ENCODE results near the gene SYCP3. TPM values are rescaled to one million over a fixed set of nuclear protein-coding genes. Genes with fewer than 3 reads are reported as not detected.
"Not testable (repeated sequence)": the region's sequence is repeated elsewhere in the genome, so short reads cannot be mapped to it uniquely, and the experiment has no call there.

Gene SYCP3
- total RNA-seq, 2 experiments from 2014 or later = 1.7 to 2.0 TPM

DNA sequence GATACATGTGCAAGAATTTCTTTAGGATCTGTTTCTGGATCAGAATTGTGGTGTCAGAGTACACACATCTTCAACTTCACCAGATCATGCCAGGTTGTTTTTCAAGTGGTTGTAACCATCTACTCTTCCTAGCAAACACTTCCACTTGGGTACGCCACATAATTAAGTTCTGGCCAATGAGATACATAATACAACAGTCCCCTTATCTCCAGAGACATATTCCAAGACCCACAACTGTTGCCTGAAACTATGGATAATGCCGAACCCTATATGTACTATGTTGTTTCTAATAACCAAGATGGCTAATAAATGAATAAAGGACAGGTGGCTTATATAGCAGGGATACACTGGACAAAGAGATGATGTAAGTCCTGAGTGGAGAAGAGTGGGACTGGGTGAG is 44.3 kb downstream of the SYCP3 start:
- POLR2A ChIA-PET = no interaction called here
- Mint-ChIP-seq H3K4me1 (ENCODE audit: low read depth) (peaks cover 25% of the 10 kb centered on the region), H3K27ac (no peak overlapping the region), H3K9me3 (ENCODE audit: insufficient read depth) (no peaks in the 10 kb centered on the region), H3K36me3 (ENCODE audit: low read depth) (no peaks in the 10 kb centered on the region), H3K27me3 (ENCODE audit: low read depth) (peaks cover 3% of the 10 kb centered on the region), H3K4me3 (no peak overlapping the region)
- CTCF ChIA-PET = no interaction called here
- ATAC-seq (no peak), DNase-seq (no peak)

DNA sequence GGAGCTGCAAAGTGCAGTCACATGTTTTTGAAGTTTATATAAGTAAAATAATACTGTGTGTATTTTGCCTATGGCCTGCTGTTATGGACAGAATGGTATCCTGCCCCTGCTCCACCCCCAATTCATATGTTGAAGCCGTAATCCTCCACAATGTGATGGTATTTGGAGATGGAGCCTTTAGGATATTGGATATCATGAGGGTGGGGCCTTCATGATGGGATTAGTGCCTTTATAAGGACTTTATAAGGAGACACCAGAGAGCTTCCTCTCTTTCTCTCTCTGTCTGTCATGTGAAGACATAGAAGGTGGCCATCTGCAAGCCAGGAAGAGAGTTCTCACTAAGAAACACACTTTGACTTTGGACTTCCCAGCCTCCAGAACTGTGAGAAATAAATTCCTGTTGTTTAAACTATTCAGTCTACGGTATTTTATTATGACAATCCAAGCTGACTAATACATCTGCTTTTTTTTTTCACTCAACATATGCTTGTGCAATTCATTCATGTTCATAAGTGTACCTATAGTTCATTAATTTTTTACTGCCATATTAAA is 44.9 kb downstream of the SYCP3 start:
- ATAC-seq (no peak), DNase-seq (no peak)
- H3K36me3 Mint-ChIP-seq (ENCODE audit: low read depth) = no peaks in the 10 kb centered on the region
- ChIA-PET POLR2A (interaction anchor here (0.6 kb wide), 1 partner anchor 67 kb away, joined by 3 read pairs; no protein-coding TSS in a partner anchor), CTCF (no interaction called here)
- no peak overlapping the region for H3K27ac Mint-ChIP-seq
- H3K9me3 Mint-ChIP-seq (ENCODE audit: insufficient read depth) = no peaks in the 10 kb centered on the region
- H3K4me3 Mint-ChIP-seq = no peak overlapping the region
- peaks cover 3% of the 10 kb centered on the region for H3K27me3 Mint-ChIP-seq (ENCODE audit: low read depth)
- H3K4me1 Mint-ChIP-seq (ENCODE audit: low read depth) = peaks cover 23% of the 10 kb centered on the region

DNA sequence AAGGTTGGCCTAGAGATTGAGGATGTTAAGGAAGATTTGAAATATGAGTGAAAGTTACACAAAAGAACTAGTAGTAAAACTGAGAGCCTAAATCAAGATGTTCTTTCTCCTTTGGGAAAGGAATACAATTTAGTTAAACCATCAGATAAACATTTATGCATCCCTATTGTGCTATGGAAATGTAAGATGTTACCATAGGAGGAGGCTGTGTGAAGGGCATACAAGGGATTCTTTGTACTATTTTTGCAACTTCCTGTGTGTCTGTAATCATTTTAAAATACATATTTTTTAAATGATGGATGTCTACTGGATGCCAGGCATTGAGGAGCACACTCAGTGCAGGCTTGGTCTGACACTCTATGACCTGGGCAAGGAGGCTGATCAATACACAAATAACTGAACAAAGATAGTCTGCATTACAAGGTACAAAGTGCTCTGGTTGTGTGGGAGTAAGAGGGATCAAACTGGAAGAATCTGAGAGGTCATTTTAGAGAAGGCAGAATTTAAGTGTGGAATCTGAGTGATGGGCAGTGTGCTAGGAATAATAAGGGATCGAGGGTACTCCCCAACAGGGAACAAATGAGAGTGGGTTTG is 47.7 kb downstream of the SYCP3 start:
- no peaks in the 10 kb centered on the region for H3K36me3 Mint-ChIP-seq (ENCODE audit: low read depth)
- H3K27ac Mint-ChIP-seq = no peak overlapping the region
- peaks cover 8% of the 10 kb centered on the region for H3K4me1 Mint-ChIP-seq (ENCODE audit: low read depth)
- no peak for ATAC-seq
- no peaks in the 10 kb centered on the region for H3K9me3 Mint-ChIP-seq (ENCODE audit: insufficient read depth)
- DNase-seq = no peak
- CTCF ChIA-PET = interaction anchor here (1.0 kb wide), 1 partner anchor 15 kb away, joined by 3 read pairs; no protein-coding TSS in a partner anchor
- POLR2A ChIA-PET = no interaction called here
- no peak overlapping the region for H3K4me3 Mint-ChIP-seq
- H3K27me3 Mint-ChIP-seq (ENCODE audit: low read depth) = peaks cover 3% of the 10 kb centered on the region

DNA sequence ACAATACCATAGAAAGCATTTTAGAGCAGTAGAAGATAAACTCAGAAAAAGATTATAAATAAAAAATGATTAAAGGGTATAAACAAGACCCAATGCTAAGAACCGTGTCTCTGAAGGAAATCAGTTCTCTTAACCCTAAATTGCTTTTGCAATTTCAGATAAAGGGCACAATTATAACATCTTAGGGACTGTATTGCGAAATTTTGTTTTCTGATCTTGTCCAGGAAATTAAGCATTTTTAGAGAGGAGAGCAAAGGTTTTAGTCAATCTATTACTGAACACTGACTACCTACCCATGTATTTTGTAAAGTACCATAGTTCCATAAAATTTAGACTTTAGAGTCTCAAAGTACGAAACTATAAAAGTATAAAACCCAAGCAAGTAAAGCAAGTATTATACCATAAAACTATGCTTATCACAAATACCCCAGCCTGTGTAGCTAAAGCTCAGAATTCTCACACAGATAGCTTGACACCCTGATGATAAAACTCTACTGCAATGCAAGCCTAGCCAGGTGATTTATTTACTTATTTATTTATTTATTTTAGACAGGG is 48.6 kb downstream of the SYCP3 start:
- POLR2A ChIA-PET = no interaction called here
- DNase-seq = no peak
- CTCF ChIA-PET = interaction anchor here (1.0 kb wide), 1 partner anchor 16 kb away, joined by 3 read pairs; no protein-coding TSS in a partner anchor
- ATAC-seq = no peak
- Mint-ChIP-seq H3K9me3 (ENCODE audit: insufficient read depth) (no peaks in the 10 kb centered on the region), H3K27me3 (ENCODE audit: low read depth) (peaks cover 6% of the 10 kb centered on the region), H3K4me1 (ENCODE audit: low read depth) (no peaks in the 10 kb centered on the region), H3K27ac (no peak overlapping the region), H3K36me3 (ENCODE audit: low read depth) (no peaks in the 10 kb centered on the region), H3K4me3 (no peak overlapping the region)

DNA sequence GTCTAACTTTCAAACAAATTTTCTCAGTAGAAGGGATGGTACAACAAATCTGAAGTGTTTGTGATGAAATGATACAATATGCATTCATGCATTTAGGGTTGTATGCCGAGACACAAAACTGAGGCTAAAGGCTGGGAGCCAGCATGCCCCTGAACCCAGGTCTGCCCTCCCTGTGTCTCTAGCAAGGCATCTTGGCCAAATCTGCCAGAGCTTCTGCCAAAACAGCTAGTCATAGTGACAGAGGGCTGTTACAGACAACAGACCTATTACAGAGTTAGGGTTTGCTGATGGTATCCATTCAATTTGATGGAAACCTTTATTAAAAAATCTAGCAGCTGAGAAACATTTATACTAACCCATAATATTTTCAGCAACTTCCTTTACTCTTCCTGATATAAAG is 53.1 kb downstream of the SYCP3 start:
- H3K27me3 Mint-ChIP-seq (ENCODE audit: low read depth) = peaks cover 15% of the 10 kb centered on the region
- H3K27ac Mint-ChIP-seq = no peak overlapping the region
- DNase-seq = no peak
- no peak for ATAC-seq
- no peaks in the 10 kb centered on the region for H3K4me1 Mint-ChIP-seq (ENCODE audit: low read depth)
- POLR2A ChIA-PET = interaction anchor here (0.7 kb wide), 1 partner anchor 17 kb away, joined by 3 read pairs; no protein-coding TSS in a partner anchor
- no peak overlapping the region for H3K4me3 Mint-ChIP-seq
- CTCF ChIA-PET = no interaction called here
- no peaks in the 10 kb centered on the region for H3K9me3 Mint-ChIP-seq (ENCODE audit: insufficient read depth)
- H3K36me3 Mint-ChIP-seq (ENCODE audit: low read depth) = no peaks in the 10 kb centered on the region

DNA sequence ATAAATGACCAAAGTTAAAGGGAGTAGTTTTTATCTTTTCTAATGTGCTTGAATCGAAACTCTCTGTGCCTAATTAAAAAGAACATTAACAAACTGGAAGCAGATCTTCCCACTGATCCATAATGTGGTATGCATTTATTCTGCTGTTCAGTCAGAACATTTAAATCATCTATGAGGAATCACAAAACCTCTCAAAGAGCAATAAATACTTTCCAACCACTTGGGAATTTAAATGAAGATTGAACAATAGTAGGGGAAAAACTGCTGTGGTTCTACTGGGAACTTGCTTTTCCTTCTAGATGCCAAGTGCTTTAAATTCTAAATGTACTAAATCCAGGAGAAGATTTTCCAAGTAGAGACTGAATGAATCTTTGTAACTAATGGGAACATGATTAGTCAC is 54.2 kb downstream of the SYCP3 start:
- no peak overlapping the region for H3K4me3 Mint-ChIP-seq
- H3K9me3 Mint-ChIP-seq (ENCODE audit: insufficient read depth) = no peaks in the 10 kb centered on the region
- H3K36me3 Mint-ChIP-seq (ENCODE audit: low read depth) = no peaks in the 10 kb centered on the region
- DNase-seq = no peak
- no peaks in the 10 kb centered on the region for H3K4me1 Mint-ChIP-seq (ENCODE audit: low read depth)
- H3K27me3 Mint-ChIP-seq (ENCODE audit: low read depth) = peaks cover 20% of the 10 kb centered on the region
- H3K27ac Mint-ChIP-seq = no peak overlapping the region
- ChIA-PET POLR2A (no interaction called here), CTCF (no interaction called here)
- ATAC-seq = no peak

DNA sequence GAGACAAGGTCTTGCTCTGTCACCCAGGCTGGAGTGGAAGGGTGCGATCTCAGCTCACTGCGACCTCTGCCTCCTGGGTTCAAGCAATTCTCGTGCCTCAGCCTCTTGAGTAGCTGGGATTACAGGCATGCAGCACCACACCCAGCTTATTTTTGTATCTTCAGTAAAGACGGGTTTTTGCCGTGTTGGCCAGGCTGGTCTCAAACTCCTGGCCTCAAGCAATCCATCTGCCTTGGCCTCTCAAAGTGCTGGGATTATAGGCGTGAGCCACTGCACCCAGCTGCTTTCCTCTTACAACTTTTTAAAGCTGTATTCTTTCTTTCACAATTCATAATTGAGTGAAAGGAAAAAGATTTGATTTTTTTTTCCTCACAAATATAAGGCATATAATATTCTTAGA is 57.6 kb downstream of the SYCP3 start:
- ATAC-seq, H3K27ac Mint-ChIP-seq, H3K4me3 Mint-ChIP-seq: not testable (repeated sequence)

DNA sequence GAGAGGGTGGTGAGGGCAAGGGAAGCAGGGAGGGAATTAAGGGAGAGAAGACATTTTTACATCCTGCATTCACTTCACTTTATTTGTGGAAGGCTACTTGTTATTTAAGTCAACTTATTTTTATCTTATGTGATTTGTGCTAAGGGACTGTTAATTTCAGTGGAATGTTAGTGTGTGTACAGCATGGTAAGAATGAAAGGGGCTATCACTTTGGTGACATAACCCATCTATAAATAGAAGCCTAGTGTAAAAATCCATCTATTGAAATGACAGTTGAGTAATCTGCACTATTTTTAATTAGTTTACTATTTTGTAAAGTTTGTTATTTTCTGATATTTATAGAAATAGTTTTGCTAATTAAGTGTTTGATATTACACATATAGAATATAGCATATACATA is 58.6 kb downstream of the SYCP3 start:
- Mint-ChIP-seq H3K9me3 (ENCODE audit: insufficient read depth) (no peaks in the 10 kb centered on the region), H3K27me3 (ENCODE audit: low read depth) (peaks cover 32% of the 10 kb centered on the region), H3K4me3 (no peak overlapping the region), H3K27ac (no peak overlapping the region), H3K36me3 (ENCODE audit: low read depth) (no peaks in the 10 kb centered on the region), H3K4me1 (ENCODE audit: low read depth) (peaks cover 5% of the 10 kb centered on the region)
- no peak for DNase-seq
- ChIA-PET POLR2A (no interaction called here), CTCF (no interaction called here)
- ATAC-seq = no peak

More for the DNA sequence above, 57.6 kb downstream of the SYCP3 start:
- DNase-seq; POLR2A ChIA-PET; H3K36me3 Mint-ChIP-seq (ENCODE audit: low read depth); H3K9me3 Mint-ChIP-seq (ENCODE audit: insufficient read depth); H3K4me1 Mint-ChIP-seq (ENCODE audit: low read depth): not testable (repeated sequence)
- H3K27me3 Mint-ChIP-seq (ENCODE audit: low read depth) = peaks cover 36% of the 10 kb centered on the region
- CTCF ChIA-PET = interaction anchor here (1.5 kb wide), 1 partner anchor 10 kb away, joined by 7 read pairs; no protein-coding TSS in a partner anchor

DNA sequence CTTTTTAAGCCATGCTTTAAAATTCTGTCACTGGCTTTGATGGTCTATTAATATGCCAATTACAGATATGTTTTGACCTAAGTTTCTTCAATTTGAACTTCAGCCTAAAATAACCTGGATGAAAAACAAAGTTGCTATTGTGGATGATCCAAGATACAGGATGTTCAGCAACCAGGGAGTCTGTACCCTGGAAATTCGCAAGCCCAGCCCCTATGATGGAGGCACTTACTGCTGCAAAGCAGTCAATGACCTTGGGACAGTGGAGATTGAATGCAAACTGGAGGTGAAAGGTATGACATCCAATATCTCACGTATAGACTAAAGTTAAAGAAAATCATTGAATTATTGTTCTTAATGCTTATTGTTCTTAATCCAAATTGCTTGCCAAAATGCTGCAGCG is 59.0 kb downstream of the SYCP3 start:
- Mint-ChIP-seq H3K4me1 (ENCODE audit: low read depth) (peaks cover 5% of the 10 kb centered on the region), H3K36me3 (ENCODE audit: low read depth) (no peaks in the 10 kb centered on the region), H3K27ac (no peak overlapping the region), H3K9me3 (ENCODE audit: insufficient read depth) (no peaks in the 10 kb centered on the region), H3K27me3 (ENCODE audit: low read depth) (peaks cover 29% of the 10 kb centered on the region), H3K4me3 (no peak overlapping the region)
- POLR2A ChIA-PET = no interaction called here
- CTCF ChIA-PET = no interaction called here
- ATAC-seq (no peak), DNase-seq (no peak)

Other genes with a start within 250 kb of the SYCP3 start
- gene MYBPC1, start 144.5 kb downstream of the SYCP3 start, total RNA-seq = not detected
- 10 to 100 TPM; 12.6 to 13.1 TPM for gene CHPT1, start 41.8 kb downstream of the SYCP3 start, total RNA-seq
- 100 to 1,000 TPM; 104 to 109 TPM for gene GNPTAB, start 91.5 kb upstream of the SYCP3 start, total RNA-seq
- 1 to 10 TPM; 2.6 to 2.7 TPM for gene DRAM1, start 138.1 kb upstream of the SYCP3 start, total RNA-seq

Data from activated CD8-positive, alpha-beta T cell treated with anti-CD3 and anti-CD28 coated beads, Interleukin-2, amount 10 ng/mL, durations not matched to agents 7 days and 5 days (primary cell).